ENCODE data around the gene MYOD1. TPM values are rescaled to one million over a fixed set of nuclear protein-coding genes. Genes with fewer than 3 reads are reported as not detected.
A peak's percentile ranks its signal among the peaks of the same experiment; 100 is the strongest.

The MYOD1 gene
- total RNA-seq, 1 donor from 2014 or later, result 398 TPM

DNA sequence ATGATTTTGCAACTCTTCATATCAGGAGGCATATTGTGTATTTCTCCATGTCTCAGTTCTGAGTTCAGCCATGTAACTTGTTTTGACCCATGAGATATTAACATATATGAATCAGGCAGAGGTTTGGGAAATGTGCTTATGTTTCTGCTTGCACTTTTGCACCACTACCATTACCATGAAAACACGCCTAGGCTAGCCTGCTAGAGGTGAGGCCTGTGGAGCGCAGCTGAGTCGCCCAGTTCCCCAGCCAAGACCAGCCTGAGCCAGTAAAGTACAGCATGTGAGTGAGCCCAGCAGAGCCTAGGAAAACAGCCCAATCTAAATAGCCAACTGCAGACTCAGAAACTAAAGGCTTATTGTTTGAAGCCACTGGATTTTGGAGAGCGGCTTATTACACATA, 18.4 kb upstream of the MYOD1 start:
- no peak for DNase-seq (ENCODE audit: low read depth)

DNA sequence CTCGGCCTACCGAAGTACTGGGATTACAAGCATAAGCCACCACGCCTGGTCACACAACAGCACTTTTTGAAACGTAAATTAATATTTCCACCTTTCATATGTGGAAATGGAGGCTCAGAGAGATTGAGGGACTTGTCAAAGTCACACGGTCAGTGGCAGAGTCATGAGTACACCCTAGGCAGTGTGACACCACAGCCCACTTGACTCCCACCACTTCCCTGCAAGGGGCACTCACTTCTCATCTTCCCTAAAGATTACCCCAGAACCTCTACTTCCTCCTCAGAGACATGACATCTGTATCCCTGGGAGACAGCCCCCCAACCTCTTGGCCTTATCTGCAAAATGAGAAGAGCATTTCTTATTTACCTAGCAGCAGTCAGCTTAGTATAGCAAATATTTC, 16.5 kb upstream of the MYOD1 start:
- DNase-seq (ENCODE audit: low read depth), result no peak

DNA sequence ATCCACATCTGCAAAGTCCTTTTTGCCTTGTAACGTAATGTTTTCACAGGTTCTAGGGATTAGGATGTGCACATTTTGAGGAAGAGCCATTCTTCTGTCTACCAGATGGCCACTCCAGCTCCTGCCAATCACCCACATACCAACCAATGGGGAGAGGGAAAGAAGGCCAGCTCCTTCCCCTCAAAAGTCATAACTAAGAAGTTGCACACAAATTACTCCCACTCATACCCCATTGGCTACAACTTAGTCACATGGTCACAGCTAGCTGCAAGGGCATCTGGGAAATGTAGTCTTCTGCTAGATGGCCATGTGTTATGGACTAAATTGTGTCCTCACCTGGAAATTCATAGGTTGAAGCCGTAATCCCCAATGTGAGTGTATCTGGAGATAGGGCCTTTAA, 15.4 kb upstream of the MYOD1 start:
- peak; percentile 45 for DNase-seq (ENCODE audit: low read depth)

DNA sequence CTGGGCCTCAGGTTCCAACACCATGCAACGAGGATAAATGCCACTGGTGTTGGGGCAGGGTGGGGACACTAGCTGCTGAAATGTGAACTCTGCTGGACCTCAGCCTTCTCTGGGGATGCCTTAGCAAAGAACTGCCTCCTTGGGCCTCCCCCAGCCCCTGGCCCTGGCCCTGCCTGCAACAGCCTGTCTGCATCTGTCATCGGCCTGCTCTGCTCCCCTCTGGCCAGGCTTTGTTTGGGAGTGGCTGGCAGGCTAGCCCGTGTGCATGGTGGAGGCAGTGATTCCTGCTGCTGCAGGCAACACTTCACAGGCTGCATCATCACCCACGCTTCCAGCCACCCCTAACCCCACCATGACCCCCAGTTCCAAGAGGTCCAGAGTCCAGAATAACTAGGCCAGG, 11.5 kb upstream of the MYOD1 start:
- peak; percentile 49 for DNase-seq (ENCODE audit: low read depth)

DNA sequence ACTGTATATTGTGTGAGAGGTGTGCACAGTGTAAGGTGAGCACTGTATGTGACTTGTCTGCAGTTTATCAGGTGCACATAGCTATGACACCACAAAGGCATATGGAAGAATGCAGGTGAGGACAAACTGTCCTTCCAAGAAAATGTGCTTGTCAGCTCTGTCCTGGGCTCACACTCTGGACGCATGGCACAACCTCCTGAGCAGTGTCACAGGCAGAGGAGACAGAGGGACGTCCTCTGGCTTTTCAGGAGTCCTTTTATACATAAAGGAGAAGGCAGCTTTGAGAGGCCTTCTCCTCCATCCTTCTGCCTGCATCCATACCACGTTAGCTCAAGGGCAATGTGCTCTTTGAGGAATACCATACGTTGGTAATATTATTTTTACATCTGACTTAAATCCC, 7.5 kb upstream of the MYOD1 start:
- no peak for DNase-seq (ENCODE audit: low read depth)

DNA sequence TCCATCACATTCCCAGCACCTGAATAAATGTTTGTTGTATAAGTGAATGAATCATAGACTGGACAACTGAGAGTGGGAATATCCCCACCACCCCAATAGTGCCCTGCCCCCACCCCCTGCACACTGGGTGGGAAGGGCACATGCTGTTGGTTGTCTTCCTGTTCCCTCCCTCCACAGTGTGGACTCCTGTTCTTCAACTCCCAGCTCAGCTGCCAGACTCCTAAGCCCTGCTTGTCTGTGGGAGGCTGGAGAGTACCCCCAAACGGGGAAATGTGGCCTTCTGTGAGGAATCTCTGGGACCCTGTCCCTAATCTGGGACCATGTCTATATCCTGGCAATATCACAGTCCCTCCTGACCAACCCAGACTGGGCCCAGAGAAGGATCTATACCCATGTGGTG, 5.5 kb upstream of the MYOD1 start:
- peak; percentile 56 for DNase-seq (ENCODE audit: low read depth)

DNA sequence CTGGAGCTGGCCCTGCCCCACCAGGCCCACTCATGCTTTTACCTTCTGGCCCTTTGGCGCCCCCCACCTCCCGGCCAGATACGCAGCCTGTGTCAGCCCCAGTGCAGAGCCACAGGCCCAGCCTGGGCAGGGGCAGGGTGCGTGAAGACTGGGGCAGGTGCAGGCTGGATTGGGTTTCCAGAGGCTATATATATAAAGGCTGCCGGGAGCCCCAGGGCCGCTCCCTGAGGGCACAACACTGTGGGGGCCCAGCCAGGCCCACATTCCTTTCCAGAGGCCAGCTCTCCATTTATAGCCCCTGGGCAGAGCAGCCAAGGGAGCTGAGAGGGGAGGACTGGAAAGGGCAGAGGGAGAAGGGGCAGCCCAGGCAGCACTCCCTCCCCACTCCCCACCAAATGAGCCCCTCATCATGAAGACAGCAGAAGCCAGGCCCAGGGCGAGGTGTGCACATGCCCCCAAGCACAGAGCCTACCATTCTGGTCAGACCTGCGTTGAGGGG, 5.0 kb upstream of the MYOD1 start:
- DNase-seq (ENCODE audit: low read depth), result peak; percentile 97

DNA sequence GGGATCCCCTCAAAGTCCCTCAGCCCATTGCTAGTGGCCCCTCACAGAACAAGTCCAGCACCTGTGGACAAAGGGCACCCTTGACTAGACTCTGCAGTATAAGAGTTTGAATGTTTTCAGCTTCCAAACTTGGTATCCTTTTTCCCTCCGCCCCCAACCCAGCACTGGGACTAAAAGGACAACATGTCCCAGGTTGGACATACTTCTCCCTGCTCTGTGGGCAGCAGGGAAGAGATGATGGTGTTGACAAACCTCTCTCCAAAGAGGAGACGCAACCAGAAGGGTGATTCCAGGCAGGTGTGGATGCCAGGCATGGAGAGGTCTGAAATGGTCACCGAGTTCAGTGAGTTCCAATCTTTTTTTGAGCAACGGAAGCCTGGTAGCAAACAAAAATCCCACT, 4.5 kb upstream of the MYOD1 start:
- no peak for DNase-seq (ENCODE audit: low read depth)

DNA sequence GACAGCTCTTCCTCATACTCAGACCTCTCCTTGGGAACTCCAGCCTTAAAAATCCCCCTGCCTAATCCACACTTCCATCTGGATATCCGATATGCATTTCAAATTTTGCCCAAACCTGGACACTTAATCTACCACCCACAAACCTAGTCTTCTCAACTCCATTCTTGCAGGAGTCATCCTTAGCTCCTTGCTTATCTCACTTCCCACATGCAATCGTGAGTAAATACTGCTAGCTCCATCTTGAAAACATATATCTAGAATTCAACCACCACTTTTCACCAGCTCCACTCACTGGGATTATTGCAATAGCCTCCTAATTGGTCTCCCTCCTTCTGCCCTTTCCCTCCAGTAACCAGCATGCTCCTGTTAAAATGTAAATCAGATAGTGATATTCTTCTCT, 2.6 kb upstream of the MYOD1 start:
- no peak for DNase-seq (ENCODE audit: low read depth)

DNA sequence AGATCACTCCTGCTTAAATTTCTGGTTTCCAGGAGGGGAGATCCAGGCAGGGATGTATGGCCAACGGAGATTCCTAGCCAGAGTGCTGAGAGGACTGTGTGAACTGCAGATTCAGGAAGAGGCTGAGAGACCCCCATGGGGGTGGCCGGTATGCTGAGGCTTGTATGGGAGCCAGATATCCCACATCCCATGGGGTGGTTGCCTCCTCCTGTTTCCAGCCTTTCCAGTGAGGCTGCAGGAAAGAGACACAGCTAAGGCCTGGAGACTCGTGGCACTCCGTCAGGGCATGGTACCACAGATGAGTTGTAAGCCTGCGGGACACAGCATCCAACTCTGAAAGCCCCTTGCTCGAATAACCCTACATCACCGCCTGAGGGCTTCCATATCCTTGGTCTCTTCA, 1.4 kb upstream of the MYOD1 start:
- no peak for DNase-seq (ENCODE audit: low read depth)

DNA sequence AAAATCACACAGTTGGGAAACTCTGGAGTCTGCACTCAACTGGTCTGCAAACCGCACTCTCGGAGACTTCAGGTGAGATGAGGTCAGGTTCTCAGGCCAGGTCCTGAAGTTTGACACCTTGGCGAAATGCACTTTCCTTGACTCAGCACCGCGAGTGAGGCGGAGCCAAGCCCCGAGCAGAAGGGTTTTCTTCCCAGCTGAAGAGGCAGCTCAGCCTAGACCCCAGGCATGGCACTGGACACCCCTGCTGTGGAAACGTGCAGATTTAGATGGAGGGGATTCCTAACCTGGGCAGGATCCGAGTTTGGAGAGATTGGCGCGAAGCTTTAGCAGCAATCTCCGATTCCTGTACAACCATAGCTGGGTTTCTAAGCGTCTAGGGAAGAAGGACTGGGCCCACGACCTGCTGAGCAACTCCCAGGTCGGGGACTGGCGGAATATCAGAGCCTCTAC, 835 bp upstream of the MYOD1 start:
- DNase-seq (ENCODE audit: low read depth), result no peak

DNA sequence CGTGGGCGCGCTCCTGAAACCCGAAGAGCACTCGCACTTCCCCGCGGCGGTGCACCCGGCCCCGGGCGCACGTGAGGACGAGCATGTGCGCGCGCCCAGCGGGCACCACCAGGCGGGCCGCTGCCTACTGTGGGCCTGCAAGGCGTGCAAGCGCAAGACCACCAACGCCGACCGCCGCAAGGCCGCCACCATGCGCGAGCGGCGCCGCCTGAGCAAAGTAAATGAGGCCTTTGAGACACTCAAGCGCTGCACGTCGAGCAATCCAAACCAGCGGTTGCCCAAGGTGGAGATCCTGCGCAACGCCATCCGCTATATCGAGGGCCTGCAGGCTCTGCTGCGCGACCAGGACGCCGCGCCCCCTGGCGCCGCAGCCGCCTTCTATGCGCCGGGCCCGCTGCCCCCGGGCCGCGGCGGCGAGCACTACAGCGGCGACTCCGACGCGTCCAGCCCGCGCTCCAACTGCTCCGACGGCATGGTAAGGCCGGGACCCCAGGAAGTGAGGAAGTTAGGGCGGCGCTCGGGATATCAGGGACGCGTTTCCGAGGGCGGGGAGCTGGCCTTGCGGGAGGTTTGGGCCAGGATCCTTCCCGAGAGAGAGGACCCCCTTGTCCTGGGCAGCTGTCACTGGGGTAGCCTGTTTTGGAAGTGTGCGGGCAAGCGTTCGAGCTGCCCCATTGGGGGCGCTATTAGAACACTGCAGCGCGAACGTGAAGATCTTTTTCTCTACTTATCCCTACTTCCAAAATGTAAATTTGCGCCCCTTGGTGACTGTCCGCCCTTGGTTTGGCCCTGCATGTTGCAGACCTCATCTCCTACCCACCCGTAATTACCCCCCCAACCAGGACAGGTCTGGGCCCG, 796 bp downstream of the MYOD1 start:
- peak; percentile 67 for DNase-seq (ENCODE audit: low read depth)

DNA sequence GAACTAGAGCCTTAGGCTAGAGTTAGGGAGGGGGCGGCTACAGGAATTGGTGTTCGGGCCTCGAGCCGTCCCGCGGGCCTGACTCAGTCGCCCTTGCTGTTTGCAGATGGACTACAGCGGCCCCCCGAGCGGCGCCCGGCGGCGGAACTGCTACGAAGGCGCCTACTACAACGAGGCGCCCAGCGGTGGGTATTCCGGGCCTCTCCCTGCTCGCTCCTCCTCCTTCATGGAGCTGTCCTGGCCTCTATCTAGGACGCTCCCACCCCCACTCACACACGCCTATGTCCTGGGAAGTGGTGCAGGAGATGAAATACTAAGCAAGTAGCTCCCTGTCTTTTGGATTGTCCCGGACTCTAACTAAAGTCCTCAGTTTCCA, 1.4 kb downstream of the MYOD1 start:
- peak; percentile 59 for DNase-seq (ENCODE audit: low read depth)

DNA sequence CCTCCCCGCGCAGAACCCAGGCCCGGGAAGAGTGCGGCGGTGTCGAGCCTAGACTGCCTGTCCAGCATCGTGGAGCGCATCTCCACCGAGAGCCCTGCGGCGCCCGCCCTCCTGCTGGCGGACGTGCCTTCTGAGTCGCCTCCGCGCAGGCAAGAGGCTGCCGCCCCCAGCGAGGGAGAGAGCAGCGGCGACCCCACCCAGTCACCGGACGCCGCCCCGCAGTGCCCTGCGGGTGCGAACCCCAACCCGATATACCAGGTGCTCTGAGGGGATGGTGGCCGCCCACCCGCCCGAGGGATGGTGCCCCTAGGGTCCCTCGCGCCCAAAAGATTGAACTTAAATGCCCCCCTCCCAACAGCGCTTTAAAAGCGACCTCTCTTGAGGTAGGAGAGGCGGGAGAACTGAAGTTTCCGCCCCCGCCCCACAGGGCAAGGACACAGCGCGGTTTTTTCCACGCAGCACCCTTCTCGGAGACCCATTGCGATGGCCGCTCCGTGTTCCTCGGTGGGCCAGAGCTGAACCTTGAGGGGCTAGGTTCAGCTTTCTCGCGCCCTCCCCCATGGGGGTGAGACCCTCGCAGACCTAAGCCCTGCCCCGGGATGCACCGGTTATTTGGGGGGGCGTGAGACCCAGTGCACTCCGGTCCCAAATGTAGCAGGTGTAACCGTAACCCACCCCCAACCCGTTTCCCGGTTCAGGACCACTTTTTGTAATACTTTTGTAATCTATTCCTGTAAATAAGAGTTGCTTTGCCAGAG, 2.0 kb downstream of the MYOD1 start:
- DNase-seq (ENCODE audit: low read depth), result no peak

DNA sequence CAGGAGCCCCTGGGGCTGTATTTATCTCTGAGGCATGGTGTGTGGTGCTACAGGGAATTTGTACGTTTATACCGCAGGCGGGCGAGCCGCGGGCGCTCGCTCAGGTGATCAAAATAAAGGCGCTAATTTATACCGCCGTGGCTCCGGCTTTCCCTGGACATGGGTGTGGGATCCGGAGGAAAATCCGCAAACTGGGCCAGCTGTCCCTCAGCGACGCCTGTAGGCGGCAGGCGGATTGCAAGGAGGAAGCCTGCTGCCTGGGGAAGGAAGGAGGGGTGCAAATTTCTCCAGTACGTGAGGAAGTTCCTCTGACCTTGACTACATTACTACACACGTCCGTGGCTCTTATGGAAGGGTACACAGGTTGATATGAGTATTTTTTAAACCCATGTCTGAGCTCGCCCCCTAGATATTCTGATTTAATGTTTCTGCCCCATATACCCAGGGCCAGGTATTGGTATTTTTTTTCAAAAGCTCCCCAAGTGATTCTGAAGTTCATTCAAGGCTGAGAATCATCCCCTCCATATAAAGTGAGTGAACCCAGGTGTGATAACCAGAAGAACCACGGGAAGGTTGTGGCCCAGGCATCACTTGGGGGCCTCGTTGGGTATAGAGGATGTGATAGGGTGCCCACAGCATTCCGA, 2.8 kb downstream of the MYOD1 start:
- DNase-seq (ENCODE audit: low read depth), result peak; percentile 74

DNA sequence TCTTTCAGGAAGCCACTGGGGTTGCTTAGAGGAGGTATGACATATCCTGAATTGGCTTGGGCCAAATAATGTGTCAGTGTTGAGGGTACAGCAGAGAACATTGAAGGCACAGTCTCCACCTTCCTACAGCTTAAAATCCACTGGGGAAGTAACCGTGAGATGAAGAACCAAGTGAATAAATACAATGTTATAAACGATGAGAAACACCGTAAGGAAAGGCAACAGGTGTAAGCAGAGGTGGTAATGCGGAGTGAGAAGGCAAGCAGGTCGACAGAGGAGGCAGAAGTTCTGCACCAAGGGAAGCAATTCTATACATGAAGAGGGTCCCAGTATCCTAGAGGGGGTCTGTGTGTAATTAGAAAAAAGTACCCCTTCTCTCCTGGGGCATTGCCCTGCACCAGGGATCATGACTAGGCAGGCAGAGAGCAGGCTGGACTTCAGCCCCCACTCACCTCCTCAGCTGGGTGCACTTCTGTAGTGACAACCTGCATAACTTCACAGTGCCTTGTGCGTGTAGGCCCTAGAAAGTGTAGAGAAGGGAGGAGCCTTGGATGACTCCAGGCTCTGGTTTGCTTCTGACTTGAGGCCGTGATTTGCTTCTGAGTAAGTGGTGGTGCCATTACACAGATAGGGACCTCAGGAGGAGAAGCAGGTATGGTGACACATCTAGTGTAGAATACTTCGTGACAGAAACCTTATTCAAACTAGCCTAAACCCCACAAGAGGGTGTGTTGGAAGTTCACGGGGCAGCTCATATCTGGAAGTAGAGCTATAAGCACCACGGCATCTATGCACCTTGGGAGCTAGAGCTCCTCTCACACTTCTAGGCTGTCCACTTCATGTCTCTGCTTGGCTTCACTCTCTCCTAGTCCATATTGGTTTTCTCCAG, 4.9 kb downstream of the MYOD1 start:
- DNase-seq (ENCODE audit: low read depth), result peak; percentile 60

DNA sequence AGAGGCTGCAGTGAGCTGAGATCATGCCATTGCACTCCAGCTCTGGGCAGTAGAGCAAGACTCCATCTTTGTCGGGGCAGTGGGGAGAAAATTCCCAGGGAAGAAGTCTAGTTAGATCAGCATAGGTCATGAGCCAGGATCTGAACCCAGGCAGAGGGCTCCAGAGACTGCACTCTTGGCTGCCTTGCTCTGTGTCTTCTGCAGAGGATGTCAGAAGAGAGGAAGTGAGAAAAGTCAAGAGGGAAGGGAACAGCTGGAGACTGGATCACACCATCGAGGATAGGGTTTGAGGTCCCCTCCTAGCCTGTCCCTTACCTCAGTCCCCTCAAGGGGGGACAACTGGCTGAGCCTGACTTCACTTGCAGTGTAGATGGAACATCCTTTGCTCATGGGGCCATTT, 5.8 kb downstream of the MYOD1 start:
- peak; percentile 73 for DNase-seq (ENCODE audit: low read depth)

DNA sequence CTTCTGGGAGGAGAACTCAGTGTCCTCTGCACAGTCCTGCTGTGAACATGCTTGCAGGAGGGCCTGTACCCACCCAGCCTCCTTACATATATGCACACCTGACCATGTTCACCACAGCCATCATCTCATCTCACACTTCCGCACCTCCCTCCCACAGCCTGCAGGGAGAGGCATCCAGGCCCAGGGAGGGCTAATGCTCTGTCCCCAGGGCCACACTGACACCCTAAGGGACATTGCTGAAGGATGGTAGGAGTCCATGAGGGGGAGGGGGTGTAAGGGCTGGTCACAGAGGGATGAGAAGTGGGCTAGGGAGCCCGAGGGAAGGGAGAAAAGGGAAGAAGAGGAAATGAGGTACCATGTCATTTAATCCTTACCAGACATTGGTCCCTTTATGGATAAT, 10.8 kb downstream of the MYOD1 start:
- DNase-seq (ENCODE audit: low read depth), result no peak

DNA sequence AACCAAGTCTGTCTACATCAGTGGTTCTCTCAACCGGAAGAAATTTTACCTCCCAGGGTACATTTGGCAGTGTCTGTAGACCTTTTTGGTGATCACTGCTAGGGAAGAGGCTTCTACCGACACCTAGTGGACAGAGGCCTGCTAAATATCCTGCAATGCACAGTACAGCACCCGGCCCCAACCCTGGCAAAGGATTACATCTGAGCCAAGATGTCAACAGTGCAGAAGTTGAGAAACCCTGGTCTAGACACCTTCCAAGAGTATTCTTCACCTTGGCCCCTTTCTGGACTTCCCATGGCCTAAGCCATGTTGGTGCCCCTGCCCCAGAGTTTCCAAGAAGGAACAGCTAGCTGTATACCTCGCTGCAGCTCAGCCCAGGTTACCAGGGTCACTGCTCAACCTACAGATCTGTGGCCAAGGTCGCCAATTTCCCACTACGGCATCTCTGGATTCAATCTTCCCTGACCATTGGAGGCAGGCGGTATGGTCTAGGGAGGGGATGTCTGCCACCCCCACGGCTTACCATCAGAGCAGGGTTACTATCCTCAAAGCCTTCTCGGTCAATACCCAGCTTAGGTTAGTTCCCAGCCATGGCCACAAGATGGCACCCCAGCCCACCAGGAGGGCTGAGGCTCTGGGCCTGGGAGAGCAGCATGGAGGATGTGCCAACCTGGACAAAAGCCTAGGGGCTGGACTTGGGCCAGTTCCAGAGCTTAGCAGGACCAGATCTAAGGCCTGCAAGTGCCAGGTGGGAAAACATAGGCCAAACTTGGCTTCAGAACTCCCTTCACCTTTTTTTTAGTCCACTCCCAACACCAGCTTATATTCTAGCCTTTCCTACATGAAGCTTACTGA, 11.5 kb downstream of the MYOD1 start:
- peak; percentile 95 for DNase-seq (ENCODE audit: low read depth)

DNA sequence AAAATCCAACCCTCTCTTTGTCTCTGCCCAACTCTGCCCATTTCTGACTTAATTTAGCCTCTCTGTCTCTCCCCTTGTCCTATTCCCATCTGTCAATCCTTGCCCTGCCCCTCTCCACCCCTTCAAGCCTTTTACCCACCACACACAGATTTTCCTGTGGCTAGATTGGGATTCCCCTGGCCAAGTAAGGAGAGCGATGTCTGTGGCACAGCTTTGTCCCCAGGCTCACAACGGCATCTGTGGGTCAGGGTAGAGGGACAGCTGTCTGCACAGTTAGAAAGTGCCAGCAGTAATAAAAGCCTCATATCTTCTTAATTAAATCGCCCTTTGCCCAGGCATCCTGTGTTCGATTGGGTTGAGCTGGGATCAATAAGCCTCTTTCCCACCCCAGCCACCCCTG, 13.9 kb downstream of the MYOD1 start:
- DNase-seq (ENCODE audit: low read depth), result peak; percentile 87
